Amniotic stem cell (primary cell): Measurements from ENCODE around the gene MRPL11.
A peak's percentile ranks its signal among the peaks of the same experiment; 100 is the strongest.
"Not testable (repeated sequence)": the region's sequence is repeated elsewhere in the genome, so short reads cannot be mapped to it uniquely, and the experiment has no call there.

Experiments
- DNase-seq: peaks from one replicate; lab custom pipeline; 2025; lab: John Stamatoyannopoulos, UW

MRPL11 gene

DNA sequence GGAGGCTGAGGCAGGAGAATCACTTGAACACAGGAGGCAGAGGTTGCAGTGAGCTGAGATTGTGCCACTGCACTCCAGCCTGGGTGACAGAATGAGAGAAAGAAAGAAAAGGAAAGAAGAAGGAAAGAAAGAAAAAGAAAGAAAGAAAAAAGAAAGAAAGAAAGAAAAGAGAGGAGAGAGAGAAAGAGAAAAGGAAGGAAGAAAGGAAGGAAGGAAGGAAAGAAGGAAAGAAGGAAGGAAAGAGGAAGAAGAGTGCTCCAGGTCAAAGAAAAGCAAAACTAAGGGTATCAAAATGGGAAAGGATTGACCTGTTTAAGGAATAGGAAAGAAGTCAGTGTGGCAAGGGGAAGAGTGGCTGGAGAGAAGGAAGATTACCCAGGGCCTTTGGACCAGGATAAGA is 7.4 kb downstream of the MRPL11 start:
- DNase-seq, result not testable (repeated sequence)

DNA sequence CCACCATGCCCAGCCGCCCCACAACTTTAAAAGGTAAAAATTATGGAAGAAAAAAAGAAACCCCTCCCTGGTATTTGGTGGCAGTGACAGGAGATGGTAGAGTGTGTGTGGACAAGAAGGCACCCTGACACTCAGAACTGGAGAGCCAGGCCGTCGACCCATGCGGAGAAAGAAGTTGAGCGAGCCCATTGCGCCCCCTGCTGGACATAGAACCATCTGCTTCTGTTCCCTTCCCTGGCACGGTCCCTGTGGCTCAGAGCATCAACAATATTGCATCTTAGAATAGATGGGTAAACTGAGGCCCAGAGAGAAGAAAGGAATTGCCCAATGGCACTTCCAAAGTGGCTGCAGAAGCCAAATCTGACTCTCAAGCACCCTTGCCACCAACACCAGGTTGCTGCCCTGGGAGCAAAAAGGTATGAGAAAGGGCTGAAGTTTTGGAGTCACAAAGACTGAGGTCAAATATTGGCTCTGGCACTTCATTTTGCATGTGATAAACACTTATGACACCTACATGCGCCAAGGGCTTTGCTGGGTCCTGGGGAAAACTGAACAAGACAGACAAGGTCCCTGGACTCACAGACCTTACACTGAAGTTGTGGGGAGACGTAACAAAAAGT is 8.6 kb downstream of the MRPL11 start:
- peak; percentile 54 for DNase-seq

DNA sequence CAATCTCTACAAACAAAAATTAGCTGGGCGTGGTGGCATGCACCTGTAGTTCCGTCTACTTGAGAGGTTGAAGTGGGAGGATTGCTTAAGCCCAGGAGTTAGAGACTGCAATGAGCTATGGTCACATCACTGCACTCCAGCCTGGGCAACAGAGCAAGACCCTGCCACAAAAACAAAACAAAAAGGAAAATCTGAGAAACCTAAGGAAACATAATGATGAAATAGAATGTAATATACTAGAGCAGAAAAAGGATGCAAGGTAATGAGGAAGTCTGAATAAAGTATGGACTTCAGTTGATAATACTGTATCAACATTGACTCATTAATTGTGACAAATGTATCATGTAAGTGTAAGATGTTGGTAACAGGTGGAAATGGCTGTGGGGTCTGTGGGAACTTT is 9.7 kb downstream of the MRPL11 start:
- DNase-seq, result no peak

DNA sequence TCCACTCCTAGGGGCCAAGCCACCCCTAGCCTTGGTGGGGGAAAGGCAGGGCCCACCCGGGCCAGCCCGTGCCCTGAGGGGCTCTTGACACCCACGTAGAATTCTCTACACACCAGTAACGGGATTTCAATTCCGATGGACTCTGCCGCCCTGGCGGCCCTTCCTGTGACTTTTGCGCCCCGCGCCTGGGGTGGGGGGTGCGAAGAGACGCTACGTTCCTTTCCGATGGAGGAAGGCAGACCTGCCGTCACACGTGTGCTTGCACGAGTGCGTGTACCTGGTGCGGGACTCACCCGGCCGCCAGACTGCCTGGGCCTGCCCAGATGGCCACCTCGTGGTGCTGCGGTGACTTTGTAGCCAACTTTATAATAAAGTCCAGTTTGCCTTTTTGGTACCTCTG is 12.3 kb downstream of the MRPL11 start:
- no peak for DNase-seq

DNA sequence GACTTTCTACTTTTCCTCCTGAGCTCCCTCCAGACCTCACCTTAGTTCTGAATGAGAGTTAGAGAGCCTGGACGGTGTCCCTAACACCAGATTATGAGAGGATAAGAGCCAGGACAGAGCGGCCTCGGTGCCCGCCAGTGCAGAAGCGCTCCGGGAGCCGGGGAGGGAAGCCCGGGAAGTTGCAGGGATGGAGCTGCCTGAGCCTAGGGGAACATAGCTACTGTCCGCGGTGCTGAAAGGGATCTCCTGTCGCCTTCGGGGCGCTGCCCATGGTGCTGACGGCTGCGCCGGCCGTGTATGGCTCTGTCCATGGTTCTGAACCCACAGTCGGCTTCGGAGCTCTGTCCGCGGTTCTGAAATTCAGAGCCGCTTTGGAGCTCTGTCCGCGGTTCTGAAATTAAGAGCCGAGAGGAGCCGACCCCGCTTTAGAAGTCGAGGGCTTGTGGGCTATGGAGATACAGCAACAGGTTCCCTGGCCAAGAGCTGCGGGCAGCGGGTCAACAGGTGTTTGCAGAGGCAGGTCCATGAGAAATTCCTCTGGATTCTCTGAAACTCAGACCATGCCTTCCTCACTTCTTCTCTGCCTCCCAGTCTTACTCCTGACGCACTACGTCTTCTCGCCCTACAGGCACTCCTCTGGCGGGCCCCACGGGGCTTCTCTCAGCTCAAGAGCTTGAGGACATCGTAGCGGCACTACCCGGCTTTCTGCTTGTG is 17.0 kb downstream of the MRPL11 start:
- DNase-seq, result peak; percentile 83

DNA sequence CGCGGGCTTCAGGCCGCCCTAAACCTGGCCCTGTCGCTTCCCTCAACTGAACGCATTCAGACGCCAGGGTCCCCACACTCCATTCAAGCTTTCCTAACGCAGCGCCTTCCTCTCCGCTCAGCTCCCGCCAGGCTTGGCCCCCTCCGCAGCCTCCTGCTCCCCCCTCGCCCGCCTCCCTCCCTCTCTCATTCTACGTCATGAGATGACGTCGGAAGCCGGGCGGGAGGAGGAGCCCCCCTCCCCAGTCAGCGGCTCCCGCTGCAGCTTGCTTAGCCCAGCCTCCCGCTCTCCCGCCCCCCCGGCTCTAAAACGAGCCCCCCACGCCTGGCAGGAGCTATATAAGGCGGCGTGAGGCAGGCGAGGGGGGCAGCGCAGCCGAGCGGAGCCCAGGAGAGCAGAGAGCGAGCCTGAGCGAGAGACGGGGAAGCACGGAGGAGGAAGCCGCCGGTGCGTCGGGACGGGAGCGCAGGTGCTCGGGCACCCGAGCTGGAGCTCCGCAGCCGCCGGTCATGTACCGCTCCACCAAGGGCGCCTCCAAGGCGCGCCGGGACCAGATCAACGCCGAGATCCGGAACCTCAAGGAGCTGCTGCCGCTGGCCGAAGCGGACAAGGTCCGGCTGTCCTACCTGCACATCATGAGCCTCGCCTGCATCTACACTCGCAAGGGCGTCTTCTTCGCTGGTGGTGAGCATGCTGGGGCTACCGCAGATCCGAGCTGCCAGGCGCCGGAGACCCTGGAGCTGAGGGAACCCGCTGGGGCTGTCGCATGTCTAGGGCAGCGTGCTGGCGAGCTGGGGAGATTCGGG is 17.8 kb downstream of the MRPL11 start, which contains the start of gene NPAS4:
TSS of gene NPAS4 (plus strand) at position 365 of the 806 bp plus-strand sequence. CDS start at position 510, 145 bp downstream.
- no peak for DNase-seq

DNA sequence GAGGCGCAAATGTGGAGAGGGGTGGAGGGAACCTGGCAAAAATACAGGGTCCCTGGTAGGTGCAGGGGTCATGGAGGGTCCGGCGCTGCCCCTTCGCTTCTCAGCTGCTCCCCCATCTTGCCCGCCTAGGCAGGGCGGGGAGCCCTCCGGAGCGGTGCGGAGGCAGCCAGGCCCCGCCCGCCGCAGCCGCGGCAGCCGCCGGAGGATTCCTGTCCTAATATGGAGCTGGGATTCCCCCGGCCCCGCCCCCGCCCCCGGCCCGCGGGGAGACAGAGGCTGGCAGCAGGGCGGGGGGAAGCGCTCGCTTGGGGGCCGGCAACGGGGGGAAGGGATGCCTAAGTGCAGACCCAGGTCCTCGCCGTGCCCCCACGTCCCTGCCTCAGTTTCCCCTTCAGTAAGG is 18.8 kb downstream of the MRPL11 start:
- DNase-seq, result no peak

DNA sequence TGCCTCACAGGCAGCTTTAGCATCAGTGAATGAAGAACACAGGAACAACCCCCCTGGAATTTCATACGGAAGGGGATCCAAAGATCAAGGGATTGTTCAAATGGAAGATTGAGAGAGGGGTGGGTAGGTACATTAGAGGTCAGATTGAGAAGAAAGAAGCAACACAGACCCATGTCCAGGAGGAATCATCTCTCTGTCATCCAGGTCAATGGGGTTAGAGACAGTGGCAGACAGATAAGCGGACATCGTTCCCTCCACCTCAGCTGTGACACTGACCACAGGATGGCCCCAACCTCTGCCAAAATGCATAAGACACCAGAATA is 19.7 kb downstream of the MRPL11 start:
- DNase-seq, result no peak

DNA sequence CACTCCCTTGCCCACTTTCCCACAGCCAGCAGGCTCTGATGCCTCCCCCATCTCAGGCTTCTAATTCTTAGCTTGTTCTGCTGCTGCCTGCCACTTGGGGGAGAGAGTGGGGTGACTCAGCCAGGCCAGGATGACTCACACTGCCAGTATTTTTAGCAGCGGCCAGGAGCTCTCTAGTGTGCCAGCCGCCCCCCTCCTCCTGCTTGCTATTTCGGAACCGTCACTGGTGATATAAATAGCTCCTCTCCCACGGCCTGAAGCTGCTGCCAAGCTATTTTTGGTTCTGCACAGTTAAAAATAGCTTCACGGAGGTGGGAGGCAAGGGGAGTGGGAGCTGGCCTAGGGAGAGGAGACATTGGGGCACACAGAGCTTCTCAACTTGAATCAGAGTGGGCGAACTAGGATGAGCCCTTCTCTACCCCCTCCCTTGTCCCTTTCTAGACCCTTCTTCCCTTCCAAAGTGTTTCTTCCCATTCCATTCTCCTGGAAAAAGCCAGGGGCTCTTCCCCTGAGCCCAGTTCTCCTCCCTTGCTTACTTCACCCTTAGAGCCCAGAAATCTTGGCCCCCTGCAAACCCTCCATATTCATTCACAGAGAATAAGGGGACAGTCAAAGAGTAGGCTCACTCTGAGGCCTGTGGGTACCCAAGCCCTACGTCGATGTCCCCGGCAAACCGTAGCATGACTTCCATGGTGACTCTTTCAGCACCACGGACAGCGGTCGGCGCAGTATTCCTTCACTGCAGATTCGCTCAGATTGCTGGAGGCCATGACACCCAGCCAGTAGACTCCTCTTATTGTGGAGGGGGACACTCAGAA is 20.3 kb downstream of the MRPL11 start:
- DNase-seq, result peak; percentile 90

DNA sequence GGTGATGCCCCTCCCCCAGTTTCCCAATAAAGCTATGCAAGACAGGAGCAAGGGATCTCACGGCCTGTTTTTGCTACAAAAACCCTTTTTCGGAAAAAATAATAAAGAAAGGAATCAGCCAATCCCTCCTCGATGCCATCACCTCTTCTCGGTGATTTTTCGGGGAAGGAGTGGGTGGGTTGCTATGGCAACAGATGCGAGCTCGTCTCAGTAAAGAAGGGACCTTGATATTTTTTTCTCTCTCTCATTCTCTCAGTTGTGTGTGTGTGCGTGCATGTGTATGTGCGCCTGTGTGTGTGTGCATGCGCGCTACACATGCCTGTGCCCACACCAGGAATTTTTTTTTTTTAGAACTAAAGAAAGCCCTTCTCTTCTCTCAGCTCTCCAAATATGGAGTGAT is 21.6 kb downstream of the MRPL11 start:
- DNase-seq, result no peak

DNA sequence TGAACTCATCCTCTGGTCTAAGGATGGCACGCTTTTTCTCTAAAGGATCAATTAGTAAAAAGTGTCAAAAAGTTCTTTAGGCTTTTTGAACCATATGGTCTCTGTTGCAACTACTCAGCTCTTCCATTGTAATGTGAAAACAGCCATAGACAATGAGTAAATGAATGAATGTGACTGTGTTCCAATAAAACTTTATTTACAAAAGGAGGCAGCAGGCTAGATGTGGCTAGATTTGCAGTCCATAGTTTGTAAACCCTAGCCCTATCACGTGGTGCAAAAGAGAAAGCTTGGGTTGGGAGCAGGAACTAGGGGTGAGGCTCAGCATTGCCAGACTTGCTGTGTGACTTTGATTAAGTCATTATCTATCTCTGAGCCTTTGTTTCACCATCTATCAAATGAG is 23.2 kb downstream of the MRPL11 start:
- DNase-seq, result no peak

DNA sequence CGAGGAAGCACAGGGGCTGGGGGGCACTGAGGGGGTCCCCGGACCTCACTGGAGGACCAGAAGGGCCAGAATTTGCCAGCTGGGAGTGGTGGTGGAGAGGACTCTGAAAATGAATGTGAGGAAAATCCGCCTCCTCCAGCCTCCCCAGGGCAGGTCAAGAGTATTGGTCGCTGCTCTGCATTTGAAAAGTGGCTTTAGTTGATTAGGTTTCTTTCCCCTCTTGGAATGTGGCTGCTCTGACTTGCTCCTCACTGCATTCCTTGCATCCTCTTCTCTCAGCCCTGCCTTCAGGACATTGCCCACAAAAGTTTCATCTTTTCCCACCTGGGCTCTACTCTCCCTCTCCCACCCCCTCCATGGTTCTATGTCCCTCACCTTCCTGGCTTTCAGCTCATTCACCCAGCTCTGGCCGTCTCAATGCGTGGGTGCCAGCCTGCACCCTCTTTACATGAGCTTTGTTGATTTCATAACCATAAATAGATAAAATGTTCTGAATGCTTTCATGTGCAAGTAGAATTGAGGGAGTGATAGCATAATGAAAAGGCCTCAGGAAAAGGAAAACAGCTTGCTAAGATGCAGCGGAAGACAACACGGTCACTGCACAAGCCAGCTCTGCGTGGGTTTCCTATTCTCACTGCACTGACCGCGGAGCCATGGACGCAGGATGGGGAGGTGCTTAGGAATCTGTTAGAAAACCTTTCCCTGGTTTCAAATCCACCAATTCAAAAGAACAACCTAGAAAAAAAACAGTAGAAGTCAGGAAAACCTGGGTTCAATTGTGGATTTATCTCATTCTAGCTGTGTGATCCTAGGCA is 24.3 kb downstream of the MRPL11 start:
- DNase-seq, result no peak

DNA sequence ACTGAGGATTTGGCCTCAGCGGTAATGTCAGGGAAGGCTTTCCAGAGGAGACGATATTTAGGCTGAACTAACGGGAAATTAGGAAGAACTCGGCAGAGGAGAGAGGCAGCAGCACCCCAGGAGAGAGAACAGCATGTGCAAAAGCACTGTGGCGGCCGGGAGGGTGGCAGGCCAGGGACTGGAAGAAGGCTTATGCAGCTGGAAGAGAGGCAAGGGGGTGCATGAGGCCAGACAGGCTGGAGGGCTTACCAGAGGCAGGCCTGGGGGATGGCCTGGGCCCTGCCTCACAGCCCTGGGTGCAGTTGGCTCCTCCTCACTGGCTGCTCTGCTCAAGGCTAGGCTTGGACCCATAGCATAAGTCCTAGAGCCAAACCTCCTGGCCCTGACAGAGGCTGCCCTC is 25.5 kb downstream of the MRPL11 start:
- DNase-seq, result no peak

DNA sequence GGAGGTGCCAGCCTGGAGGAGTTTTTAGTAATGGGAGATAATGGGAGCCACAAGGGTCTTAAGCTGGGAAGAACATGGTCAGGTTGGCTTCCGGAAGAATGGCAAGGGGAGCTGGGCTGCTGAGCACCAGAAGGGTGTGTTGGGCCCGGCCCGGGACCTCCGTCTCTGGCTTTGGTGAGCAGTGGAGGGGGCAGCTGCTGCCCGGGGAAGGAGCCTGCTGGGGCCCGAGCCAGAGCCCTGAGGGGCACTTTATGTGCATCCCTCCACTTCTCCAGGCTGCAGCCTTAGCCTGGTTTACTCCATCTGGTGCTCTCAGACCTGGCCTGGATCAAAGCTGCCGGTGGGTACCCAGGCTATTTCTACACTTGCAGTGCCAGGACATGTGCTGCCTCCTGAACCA is 26.5 kb downstream of the MRPL11 start:
- no peak for DNase-seq

DNA sequence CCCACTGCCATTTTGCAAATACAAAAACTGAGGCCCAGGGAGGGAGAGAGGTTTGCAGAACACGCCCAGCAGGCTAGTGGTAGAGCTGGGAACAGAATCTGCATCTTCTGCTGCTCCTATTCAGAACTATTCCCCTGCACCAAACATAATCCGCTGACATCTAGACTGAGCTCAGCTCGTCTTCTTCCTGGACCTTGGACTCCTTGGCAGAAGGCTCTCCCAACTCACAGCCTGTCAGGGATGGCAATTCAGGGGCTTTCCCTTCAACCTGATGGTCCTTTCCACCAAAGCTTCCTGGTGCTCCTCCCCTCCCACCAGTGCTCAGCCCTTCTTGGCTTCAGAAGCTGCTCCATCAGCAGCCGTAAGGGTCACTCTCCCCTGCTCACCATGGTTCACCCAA is 27.3 kb downstream of the MRPL11 start:
- no peak for DNase-seq

DNA sequence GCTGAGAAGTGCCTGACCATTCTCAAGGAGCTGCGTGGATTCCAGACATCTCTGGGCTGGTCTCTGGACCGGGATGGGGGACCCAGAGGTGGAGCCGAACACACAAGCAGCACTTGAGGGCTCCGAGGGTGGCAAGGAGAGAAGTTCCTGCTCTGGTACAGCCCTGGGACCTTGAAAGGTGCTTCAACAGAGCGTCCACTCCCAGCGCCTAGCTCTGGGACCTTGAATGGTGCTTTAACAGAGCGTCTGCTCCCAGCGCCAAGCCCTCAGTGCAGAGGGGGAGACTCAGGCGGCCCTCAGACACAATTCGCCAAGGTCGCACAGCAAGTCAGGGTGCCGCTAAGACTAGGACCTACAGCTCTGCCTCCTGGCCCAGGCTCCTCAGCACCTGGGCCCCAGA is 28.5 kb downstream of the MRPL11 start:
- DNase-seq, result no peak

DNA sequence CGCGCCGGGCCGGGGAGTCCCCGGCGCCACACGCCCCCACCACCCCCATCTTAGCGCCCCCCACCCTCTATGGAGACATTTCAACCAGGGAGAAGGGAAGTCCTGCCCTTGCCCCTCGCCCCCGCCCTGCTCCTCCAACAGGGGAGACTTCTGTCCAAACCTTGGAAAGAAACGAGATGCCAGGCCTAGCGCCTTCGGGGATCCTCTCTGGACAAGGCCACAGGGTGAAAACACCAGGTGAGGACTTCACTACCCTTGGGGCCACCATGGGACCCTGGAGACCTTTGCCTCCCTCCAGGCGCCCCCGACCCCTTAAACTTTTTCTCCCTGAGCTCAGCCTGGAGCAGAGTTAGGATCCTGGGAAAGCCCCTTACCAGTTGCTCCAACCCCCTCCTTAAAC is 29.4 kb downstream of the MRPL11 start:
- DNase-seq, result no peak

DNA sequence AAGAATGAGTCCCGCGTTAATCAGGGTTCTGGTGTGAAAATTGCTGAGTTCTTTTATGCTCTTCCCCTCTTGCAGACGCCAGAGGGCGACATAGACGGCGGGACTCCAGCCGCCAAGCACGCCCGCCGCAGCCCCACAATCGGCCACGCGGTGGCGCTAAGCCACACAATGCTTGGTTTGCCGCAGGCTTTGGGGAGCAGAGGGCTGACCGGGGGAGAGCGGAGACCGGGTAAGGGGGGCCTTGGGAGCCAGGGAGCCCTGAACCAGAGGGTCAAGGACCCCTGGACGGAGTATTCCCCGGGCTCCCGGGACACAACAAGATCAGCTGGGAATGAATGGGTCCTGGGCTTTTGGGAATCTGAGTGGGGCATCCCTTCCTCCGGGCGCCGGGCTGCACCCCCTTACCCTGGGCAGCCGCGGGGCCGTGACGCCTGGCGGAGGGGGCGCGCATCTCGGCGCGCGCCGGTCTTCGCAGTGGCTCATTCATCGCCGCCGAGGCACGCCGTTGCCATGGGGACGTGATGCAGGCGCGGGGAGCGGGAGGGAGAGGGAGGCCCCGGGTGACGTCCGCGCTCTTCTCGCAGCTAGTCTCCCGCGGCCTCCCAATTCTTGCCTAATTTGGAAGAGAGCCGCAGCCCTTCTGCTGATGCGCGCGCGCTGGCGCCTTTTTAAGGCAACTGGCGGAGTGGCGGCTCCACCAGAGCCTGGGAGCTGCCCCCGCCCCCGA is 30.0 kb downstream of the MRPL11 start:
- DNase-seq, result peak; percentile 87

DNA sequence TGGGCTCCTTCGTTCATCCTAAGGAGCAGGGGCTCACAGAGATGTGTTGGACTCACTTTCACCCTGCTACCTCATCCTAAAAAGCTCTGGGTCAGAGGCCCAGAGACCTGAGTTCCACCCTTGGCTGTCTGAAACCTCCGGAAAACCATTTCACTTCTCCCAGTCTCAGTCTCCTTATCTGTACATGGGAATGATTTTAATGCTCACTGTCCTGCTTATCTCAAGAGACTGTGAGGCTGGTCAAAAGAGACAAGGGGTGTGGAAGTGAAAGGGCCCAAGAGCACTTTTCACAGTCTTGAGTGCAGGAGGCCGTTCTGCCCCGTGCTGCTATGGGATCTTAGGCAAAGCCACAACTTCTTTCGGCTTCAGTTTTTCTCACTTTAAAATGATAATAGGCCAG is 31.0 kb downstream of the MRPL11 start:
- no peak for DNase-seq

DNA sequence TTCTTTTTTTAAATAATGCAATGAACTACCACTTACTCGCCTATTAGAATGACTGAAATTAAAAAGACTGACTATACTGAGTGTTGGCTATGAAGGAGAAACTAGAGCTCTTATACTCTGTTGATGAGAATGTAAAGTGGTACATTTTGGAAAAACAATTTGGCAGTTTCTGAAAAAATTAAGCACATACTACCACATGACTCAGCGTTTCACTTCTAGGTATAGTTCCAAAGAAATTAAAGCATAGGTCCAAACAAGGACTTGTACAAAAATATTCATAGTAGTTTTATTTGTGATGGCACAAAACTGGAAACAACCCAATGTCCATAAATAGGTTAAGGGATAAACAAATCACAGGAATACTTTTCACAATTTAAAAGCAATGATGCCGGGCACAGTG is 44.7 kb downstream of the MRPL11 start:
- DNase-seq, result no peak

DNA sequence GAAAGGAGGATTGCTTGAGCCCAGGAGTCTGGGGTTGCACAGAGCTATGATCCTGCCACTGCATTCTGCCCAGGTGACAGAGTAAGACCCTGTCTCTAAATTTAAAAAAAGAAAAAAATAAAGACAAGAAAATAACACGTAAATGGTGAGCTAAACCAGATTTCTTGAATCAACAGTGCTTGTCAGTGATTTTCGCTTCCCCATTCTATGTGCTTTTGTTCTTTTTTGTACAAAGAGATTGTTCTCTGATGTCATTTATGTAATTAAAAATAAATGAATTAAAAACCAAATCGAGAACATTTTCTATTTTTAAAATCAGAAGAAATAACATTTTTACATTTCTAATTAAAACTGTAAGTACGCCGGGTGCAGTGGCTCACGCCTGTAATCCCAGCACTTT is 47.3 kb downstream of the MRPL11 start:
- DNase-seq, result no peak
